GM12891 (cell line): ENCODE results near the gene GANC.
"Not testable (repeated sequence)": the region's sequence is repeated elsewhere in the genome, so short reads cannot be mapped to it uniquely, and the experiment has no call there.

Experiments
- POLR2A ChIP-seq: IDR thresholded peaks from 2 replicates; pipeline ENCODE4 v1.6.1; 2011; ENCODE audit warnings: low read depth, low read length, control low read depth
- POLR2AphosphoS5 ChIP-seq: IDR thresholded peaks from 2 replicates; pipeline ENCODE4 v1.6.1; 2011; ENCODE audit warnings: low read depth, low read length, control low read depth
- TAF1 ChIP-seq: IDR thresholded peaks from 2 replicates; pipeline ENCODE4 v1.6.1; 2011; ENCODE audit warnings: low read depth, low read length, control low read depth

DNA sequence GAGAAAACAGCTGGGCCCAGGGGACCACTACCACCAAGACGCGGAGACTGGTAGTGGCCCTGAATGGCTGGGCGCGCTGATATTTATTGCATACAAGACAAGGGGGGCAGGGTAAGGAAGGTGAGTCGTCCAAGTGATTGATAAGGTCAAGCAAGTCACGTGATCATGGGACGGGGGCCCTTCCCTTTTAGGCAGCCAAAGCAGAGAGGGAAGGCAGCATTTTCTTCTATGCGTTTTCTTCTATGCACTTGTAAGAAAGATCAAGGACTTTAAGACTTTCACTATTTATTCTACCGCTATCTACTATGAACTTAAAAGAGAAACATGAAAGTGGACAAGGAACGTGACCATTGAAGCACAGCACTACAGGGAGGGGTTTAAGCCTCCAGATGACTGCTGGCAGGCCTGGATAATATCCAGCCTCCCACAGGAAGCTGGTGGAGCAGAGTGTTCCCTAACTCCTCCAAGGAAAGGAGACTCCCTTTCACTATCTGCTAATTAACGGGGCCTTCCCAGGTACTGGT is 43.3 kb downstream of the GANC start:
- not testable (repeated sequence) for TF ChIP-seq TAF1, POLR2A, POLR2AphosphoS5
